ENCODE measurements around the gene CBARP.

The CBARP gene

GRCh38 chr19:1283917-1284292, 46.1 kb upstream of the CBARP start:
- in situ Hi-C loops (cut with HindIII; ENCODE audit: low sequenced_read_pairs), result loop anchor here (5.0 kb wide), 2 partner anchors 38 to 128 kb away; no protein-coding TSS in a partner anchor
- H3K4me3 ChIP-seq (ENCODE audit: low read depth, low read length), result no peak overlapping the region

GRCh38 chr19:1283207-1283916, 45.6 kb upstream of the CBARP start:
- TF ChIP-seq, protein P1, sequence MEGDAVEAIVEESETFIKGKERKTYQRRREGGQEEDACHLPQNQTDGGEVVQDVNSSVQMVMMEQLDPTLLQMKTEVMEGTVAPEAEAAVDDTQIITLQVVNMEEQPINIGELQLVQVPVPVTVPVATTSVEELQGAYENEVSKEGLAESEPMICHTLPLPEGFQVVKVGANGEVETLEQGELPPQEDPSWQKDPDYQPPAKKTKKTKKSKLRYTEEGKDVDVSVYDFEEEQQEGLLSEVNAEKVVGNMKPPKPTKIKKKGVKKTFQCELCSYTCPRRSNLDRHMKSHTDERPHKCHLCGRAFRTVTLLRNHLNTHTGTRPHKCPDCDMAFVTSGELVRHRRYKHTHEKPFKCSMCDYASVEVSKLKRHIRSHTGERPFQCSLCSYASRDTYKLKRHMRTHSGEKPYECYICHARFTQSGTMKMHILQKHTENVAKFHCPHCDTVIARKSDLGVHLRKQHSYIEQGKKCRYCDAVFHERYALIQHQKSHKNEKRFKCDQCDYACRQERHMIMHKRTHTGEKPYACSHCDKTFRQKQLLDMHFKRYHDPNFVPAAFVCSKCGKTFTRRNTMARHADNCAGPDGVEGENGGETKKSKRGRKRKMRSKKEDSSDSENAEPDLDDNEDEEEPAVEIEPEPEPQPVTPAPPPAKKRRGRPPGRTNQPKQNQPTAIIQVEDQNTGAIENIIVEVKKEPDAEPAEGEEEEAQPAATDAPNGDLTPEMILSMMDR (IDR thresholded peaks at IDR 0.05; ENCODE audit: low read depth, low read length, missing control alignments), result no peak
- in situ Hi-C loops (cut with HindIII; ENCODE audit: low sequenced_read_pairs), result loop anchor here (5.0 kb wide), 2 partner anchors 39 to 129 kb away; no protein-coding TSS in a partner anchor
- H3K4me3 ChIP-seq (ENCODE audit: low read depth, low read length), result no peak overlapping the region
- DNase-seq (ENCODE audit: low read depth), result no peak

More at GRCh38 chr19:1283917-1284292, 46.1 kb upstream of the CBARP start:
- DNase-seq (ENCODE audit: low read depth), result no peak
- TF ChIP-seq, protein P1 (IDR thresholded peaks at IDR 0.05; ENCODE audit: low read depth, low read length, missing control alignments), result no peak

GRCh38 chr19:1282588-1283206, 44.9 kb upstream of the CBARP start:
- no peak overlapping the region for H3K4me3 ChIP-seq (ENCODE audit: low read depth, low read length)
- TF ChIP-seq, protein P1 (IDR thresholded peaks at IDR 0.05; ENCODE audit: low read depth, low read length, missing control alignments), result no peak
- in situ Hi-C loops (cut with HindIII; ENCODE audit: low sequenced_read_pairs), result loop anchor here (5.0 kb wide), 2 partner anchors 40 to 130 kb away; no protein-coding TSS in a partner anchor
- no peak for DNase-seq (ENCODE audit: low read depth)

DNA sequence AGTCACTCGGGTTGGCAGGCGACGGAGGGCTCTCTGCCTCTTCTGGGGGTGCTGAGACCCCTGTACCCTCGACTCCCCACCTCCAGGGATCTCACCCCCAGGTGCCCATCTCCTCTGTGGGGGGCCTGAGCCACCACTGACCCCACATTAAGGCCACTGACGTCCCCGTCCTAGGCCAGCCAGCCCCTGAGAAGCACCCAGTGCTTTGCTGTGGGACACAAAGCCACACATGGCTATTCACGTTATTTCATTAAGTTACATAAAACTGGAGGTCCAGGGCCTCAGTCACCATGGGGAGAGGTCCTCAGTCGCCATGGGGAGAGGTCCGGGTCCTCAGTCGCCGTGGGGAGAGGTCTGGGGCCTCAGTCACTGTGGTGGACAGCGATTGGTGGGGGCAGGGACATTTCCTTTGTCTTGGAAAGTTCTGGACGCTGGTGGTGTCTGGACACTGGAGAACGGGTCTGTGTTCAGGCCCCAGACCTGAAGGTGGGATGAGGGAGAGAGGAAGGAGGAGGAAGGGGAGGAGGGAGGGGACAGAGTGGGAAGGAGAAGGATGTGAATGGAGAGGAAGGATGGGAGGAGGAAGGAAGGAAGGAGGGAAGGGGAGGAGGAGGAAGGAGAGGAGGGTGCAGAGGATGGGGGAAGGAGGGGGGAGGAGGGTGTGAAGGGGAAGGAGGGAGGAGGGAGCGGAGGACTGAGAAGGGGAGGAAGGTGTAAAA, 43.9 kb upstream of the CBARP start:
- TF ChIP-seq, protein P1 (IDR thresholded peaks at IDR 0.05; ENCODE audit: low read depth, low read length, missing control alignments), result no peak
- no peak overlapping the region for H3K4me3 ChIP-seq (ENCODE audit: low read depth, low read length)
- no peak for DNase-seq (ENCODE audit: low read depth)
- in situ Hi-C loops (cut with HindIII; ENCODE audit: low sequenced_read_pairs), result loop anchor here (5.0 kb wide), 2 partner anchors 41 to 131 kb away; no protein-coding TSS in a partner anchor

- in situ Hi-C loops (cut with HindIII; ENCODE audit: low sequenced_read_pairs), result loop anchor here (5.0 kb wide), 2 partner anchors 41 to 131 kb away; no protein-coding TSS in a partner anchor
- no peak for DNase-seq (ENCODE audit: low read depth)
- TF ChIP-seq, protein P1 (IDR thresholded peaks at IDR 0.05; ENCODE audit: low read depth, low read length, missing control alignments), result no peak
- no peak overlapping the region for H3K4me3 ChIP-seq (ENCODE audit: low read depth, low read length)
These were observed 43.1 kb upstream of the CBARP start for GRCh38 chr19:1280636-1281568.

Measured in astrocyte of the cerebellum (primary cell).